Right lobe of liver (tissue), 6 donors: ENCODE measurements around the gene ULK4. TPM values are rescaled to one million over a fixed set of nuclear protein-coding genes. Genes with fewer than 3 reads are reported as not detected.

ENCODE experiments used
- ATAC-seq, 4 donors: fragments of 200-7000 bp; cut with Tn5 transposase; one replicate each; pipeline ENCODE4 v1.9.1; 2020; ENCODE audit warnings: mild to moderate bottlenecking in 4 of 4, moderate library complexity in 4 of 4
- DNase-seq, 3 donors: peaks; one replicate each; pipeline ENCODE4 v3.0.0-alpha.2; 2020
- H3K27ac ChIP-seq, 3 donors: fragments of 200-600 bp; one replicate each; pipeline ENCODE4 v1.8.0; 2022
- H3K27me3 ChIP-seq, 2 donors: fragments of 200-600 bp; one replicate each; pipeline ENCODE4 v1.8.0; 2022
- H3K36me3 ChIP-seq, 4 donors: fragments of 200-600 bp; sonication (generic) in 1 of 4; one replicate each; pipeline versions ENCODE4 v1.5.1 to v1.8.0; 2017 to 2022; ENCODE audit warnings: control low read depth in 1 of 4
- H3K4me1 ChIP-seq, 4 donors: fragments of 200-600 bp; sonication (generic) in 1 of 4; one replicate each; pipeline versions ENCODE4 v1.5.1 to v1.8.0; 2017 to 2022; ENCODE audit warnings: control low read depth in 1 of 4
- H3K4me3 ChIP-seq, 3 donors: fragments of 200-600 bp; one replicate each; pipeline ENCODE4 v1.8.0; 2022
- H3K9me3 ChIP-seq, 4 donors: fragments of 200-600 bp; sonication (generic) in 1 of 4; one replicate each; pipeline versions ENCODE4 v1.5.1 to v1.8.0; 2017 to 2022; ENCODE audit warnings: control low read depth in 1 of 4
- POLR2A ChIP-seq: fragments of 450-650 bp; IDR thresholded peaks from one replicate; pipeline ENCODE4 v1.6.1; 2017; ENCODE audit warnings: antibody characterized with exemption, mild to moderate bottlenecking
- WGBS: methylation state at CpG from one replicate; pipeline ENCODE4 v1.1.6; 2018; ENCODE audit warnings: low coverage, low lambda C conversion rate; ENCODE audit not compliant: insufficient coverage; ENCODE audit errors: missing lambda C conversion rate; 5-methylcytosine and 5-hydroxymethylcytosine counted together
- intact Hi-C, 2 donors: fragments of 100-400 bp; cut with DNase I; formaldehyde crosslinking; loops; one replicate each; pipeline versions ENCODE4 v1.11.2 to v1.14.1; 2022
- total RNA-seq, 6 experiments: library from RNA; depleted of rRNA in 2 of 6; stranded (reverse); fragments of >200 nt in 2 of 6; fragmentation: NEBNext Ultra II Directional in 3 of 6; extraction: Animal tissue kit (Norgen Biotek cat#: 25700) in 3 of 6; gene quantifications; one replicate each; pipeline versions ENCODE4 v1.1.0 to v1.2.4, GENCODE V29; 2016 to 2023
- TF ChIP-seq, protein P1 (sequence below), 4 donors: fragments of 200-600 bp in 3 of 4; fragments of 450-650 bp in 1 of 4; IDR thresholded peaks; one replicate each; pipeline versions ENCODE4 v1.5.1 to v1.8.0; 2016 to 2022; ENCODE audit warnings: antibody characterized with exemption in 4 of 4, mild to moderate bottlenecking in 2 of 4
- donor health status: DM: no; HTN: yes; CAD: no.
- donor health status: DM: no; HTN: no; CAD: no.
- donor health status: DM: no; HTN: no; CAD: no.
- donor health status: DM: no; HTN: yes; CAD: no.
- donor health status: DM: no; HTN: yes; CAD: no.

The ULK4 gene
- total RNA-seq, 6 experiments from 2014 or later, result 2.8 to 5.6 (median 4.9) TPM

- Histone ChIP-seq H3K27me3 (no peaks in the 10 kb centered on the region), H3K36me3 (peaks cover 18 to 76% (median 49%) of the 10 kb centered on the region in 4 donors), H3K27ac (no peak overlapping the region), H3K4me3 (no peak overlapping the region), H3K9me3 (no peaks in the 10 kb centered on the region), H3K4me1 (no peaks in the 10 kb centered on the region)
- intact Hi-C loops, result no loop called here
- WGBS, result 61% methylated on average over 5 of the region's 6 CpGs
- TF ChIP-seq, protein P1, sequence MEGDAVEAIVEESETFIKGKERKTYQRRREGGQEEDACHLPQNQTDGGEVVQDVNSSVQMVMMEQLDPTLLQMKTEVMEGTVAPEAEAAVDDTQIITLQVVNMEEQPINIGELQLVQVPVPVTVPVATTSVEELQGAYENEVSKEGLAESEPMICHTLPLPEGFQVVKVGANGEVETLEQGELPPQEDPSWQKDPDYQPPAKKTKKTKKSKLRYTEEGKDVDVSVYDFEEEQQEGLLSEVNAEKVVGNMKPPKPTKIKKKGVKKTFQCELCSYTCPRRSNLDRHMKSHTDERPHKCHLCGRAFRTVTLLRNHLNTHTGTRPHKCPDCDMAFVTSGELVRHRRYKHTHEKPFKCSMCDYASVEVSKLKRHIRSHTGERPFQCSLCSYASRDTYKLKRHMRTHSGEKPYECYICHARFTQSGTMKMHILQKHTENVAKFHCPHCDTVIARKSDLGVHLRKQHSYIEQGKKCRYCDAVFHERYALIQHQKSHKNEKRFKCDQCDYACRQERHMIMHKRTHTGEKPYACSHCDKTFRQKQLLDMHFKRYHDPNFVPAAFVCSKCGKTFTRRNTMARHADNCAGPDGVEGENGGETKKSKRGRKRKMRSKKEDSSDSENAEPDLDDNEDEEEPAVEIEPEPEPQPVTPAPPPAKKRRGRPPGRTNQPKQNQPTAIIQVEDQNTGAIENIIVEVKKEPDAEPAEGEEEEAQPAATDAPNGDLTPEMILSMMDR (IDR thresholded peaks at IDR 0.05), result no peak
- TF ChIP-seq POLR2A, result no peak
- DNase-seq, result no peak
- ATAC-seq, result no peak
These were observed 726.8 kb downstream of the ULK4 start for GRCh38 chr3:41234823-41235721.

GRCh38 chr3:41224120-41224806, 737.6 kb downstream of the ULK4 start:
- DNase-seq (no peak), ATAC-seq (peak in 2 of 4 donors; percentile 33 to 68)
- no peaks in the 10 kb centered on the region for H3K27me3 ChIP-seq
- no peak overlapping the region for H3K27ac ChIP-seq
- no peak overlapping the region for H3K4me3 ChIP-seq
- H3K36me3 ChIP-seq, result peaks cover 5 to 41% (median 24%) of the 10 kb centered on the region in 4 donors
- WGBS, result 90% methylated on average over 3 of the region's 3 CpGs
- H3K9me3 ChIP-seq, result no peaks in the 10 kb centered on the region
- peaks cover 0 to 36% (median 6%) of the 10 kb centered on the region in 4 donors for H3K4me1 ChIP-seq
- no peak for TF ChIP-seq POLR2A
- TF ChIP-seq, protein P1 (IDR thresholded peaks at IDR 0.05), result peak in 1 of 4 donors; percentile 8
- intact Hi-C loops, result no loop called here

DNA sequence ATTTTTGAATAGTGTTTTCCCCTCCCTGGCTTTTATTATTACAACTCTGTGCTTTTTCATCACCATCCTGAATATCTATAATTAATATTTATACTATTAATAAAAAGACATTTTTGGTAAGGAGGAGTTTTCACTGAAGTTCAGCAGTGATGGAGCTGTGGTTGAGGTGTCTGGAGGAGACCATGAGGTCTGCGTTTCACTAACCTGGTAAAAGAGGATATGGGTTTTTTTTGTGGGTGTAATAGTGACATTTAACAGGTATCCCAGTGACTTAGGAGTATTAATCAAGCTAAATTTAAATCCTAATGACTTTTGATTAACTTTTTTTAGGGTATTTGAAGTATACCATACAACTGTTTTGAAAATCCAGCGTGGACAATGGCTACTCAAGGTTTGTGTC, 738.2 kb downstream of the ULK4 start:
- no peaks in the 10 kb centered on the region for H3K27me3 ChIP-seq
- DNase-seq (no peak), ATAC-seq (no peak)
- no peaks in the 10 kb centered on the region for H3K9me3 ChIP-seq
- H3K4me1 ChIP-seq, result peaks cover 0 to 36% (median 6%) of the 10 kb centered on the region in 4 donors
- H3K4me3 ChIP-seq, result no peak overlapping the region
- no peak overlapping the region for H3K27ac ChIP-seq
- peaks cover 5 to 41% (median 22%) of the 10 kb centered on the region in 4 donors for H3K36me3 ChIP-seq
- TF ChIP-seq, protein P1 (IDR thresholded peaks at IDR 0.05), result no peak
- WGBS, result 78% methylated on average over 2 of the region's 2 CpGs
- intact Hi-C loops, result no loop called here

DNA sequence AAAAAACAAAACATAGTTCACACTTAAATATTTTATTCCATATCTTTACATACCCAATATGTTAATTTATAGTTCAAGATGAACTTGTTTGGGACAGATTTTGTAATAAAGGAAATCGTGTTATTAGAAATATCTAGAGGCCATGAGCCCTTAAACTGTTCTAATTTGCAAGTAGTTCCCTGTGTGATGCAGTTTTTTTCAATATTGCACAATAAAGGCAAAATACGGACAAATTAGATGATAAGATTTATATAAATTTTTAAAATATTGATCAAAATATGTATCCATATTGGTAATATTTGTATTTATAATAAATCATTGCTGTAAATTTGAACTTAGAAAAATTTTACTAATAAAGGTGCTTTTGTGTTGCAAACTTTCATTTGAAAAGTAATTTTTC, 738.8 kb downstream of the ULK4 start:
- intact Hi-C loops, result no loop called here
- TF ChIP-seq, protein P1 (IDR thresholded peaks at IDR 0.05), result no peak
- no peak for TF ChIP-seq POLR2A
- no peak for ATAC-seq
- WGBS, result 27% methylated on average over 2 of the region's 2 CpGs
- DNase-seq, result no peak
- Histone ChIP-seq H3K27me3 (no peaks in the 10 kb centered on the region), H3K27ac (no peak overlapping the region), H3K4me1 (peaks cover 0 to 36% (median 6%) of the 10 kb centered on the region in 4 donors), H3K9me3 (no peaks in the 10 kb centered on the region), H3K4me3 (no peak overlapping the region), H3K36me3 (peaks cover 5 to 40% (median 22%) of the 10 kb centered on the region in 4 donors)
